ENCODE results near the gene ADAMTS2.

DNA sequence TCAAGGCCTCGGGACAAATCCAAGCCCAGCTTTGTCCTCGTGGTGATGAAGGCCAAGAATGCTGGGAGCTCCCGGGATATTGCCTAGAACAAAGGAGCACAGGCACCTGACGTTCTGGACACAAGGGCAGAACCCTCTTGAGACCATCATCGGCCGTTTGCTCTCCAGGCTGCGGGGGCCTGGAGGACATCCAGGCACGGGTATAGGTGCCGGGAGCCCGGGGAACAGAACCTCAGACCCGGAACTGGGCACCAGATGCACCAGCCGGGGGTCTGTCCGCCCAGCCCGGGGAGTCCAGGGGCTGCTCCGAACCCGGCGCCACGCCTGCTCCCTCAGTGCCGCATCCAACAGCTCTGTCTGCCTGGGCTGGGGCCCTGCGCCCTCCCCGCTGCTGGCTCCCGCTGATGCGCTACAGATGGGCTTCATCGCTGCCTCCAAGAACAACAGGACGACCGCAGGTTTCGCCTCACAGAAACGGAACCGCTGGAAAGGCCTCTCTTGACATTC, 88.0 kb downstream of the ADAMTS2 start:
- TF ChIP-seq CTCF (IDR thresholded peaks at IDR 0.05 in 8 of 11, conservative IDR thresholded peaks at IDR 0.05 in 3 of 11) (no peak), POLR2A (IDR thresholded peaks at IDR 0.05) (no peak)
